Cortex of kidney (tissue), 1 donor: ENCODE measurements around the gene CHSY3.
"Not testable (repeated sequence)": the region's sequence is repeated elsewhere in the genome, so short reads cannot be mapped to it uniquely, and the experiment has no call there.

Experiments used
- DNase-seq: peaks from one replicate; lab custom pipeline; 2025; lab: John Stamatoyannopoulos, UW

CHSY3 gene

DNA sequence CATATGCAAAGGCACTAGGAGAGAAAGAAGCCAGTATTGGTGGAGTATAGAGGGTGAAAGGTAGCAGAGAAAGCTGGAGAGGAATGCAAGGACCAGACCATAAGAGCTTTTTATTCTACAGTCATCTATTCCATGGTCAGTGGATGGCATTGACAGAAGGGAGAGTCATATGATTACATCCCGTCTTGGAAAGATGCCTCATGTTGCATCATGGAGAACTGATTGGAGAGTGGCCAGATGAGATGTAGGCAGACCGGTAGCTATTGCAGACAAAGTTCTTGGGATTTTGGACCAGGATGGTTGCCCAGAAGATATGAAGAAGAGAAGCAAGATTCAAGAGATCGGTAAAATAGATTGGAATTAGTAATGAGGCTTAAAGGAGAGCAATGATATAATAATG lies 260.7 kb downstream of the CHSY3 start:
- DNase-seq = no peak

DNA sequence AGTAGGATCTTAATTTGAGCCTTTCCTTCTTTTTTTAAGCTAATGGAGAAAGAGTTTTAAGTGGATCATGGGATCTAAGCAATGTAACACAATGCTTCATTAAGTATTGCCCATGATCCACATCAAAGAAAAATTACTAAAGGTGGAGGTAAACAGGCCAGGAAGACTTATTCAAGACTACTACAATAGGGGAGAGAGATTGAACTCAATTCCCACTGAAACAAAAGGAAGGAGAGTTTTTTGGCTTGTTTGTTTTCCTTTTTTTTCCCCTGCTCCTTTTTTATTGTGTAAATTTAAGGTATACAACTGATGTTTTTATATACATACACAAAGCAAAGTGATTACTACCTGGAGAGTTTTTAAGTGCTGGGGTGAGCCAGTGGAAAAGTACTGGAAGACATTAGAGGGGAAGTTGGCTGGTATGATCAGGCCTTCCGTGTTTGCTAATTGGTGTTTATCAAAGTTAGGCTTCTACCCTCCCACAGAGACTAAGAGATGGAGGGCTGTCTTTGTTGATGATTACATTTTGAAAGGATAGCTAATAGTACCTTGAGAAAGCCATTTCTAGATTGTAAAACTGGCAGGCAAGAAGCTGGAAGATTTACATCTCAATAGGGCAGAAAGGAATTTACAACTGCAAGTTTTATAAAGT lies 262.7 kb downstream of the CHSY3 start:
- DNase-seq = no peak

DNA sequence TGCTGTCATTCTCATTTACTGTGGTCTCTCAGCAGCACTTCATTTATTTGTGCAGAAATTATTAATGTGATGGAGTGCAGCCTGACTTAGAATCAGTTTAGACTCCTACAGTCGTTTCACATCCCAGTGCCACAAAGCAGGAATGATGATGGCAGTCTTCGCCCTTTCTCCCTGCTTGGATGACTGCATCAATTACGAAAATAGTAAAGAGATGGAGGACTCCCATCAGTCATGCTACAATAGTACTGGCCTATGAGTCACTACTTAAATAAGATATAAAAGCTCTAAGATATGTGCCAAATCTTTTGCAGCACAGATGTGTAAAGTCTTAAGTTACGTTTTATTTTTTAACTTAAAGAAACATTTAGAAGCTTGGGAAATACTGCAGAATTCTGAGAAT lies 263.9 kb downstream of the CHSY3 start:
- DNase-seq = no peak

- no peak for DNase-seq
Observed at GRCh38 chr5:130171699-130172098, 267.4 kb downstream of the CHSY3 start.

DNA sequence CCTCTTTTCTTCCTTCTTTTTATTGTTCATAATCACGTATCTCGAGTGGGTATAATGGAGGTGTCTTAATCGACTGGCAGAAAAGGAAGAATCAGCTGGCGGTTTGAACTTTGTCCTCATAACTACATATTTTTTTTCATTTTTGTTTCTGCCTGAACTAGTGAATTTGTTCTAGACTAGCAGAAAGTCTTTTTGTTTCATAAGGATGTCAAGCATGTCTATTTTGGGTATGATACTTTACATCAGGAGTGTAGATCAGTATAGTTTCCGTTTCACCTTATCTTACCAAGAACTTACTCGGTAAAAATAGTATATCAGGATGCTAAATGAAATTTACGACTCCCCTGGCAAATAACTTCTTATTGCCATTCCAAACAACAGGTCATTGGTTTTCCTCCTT lies 278.9 kb downstream of the CHSY3 start:
- no peak for DNase-seq

- no peak for DNase-seq
Observed at GRCh38 chr5:130189961-130190360, 285.7 kb downstream of the CHSY3 start.

GRCh38 chr5:130198927-130199326 lies 294.7 kb downstream of the CHSY3 start:
- DNase-seq = no peak

DNA sequence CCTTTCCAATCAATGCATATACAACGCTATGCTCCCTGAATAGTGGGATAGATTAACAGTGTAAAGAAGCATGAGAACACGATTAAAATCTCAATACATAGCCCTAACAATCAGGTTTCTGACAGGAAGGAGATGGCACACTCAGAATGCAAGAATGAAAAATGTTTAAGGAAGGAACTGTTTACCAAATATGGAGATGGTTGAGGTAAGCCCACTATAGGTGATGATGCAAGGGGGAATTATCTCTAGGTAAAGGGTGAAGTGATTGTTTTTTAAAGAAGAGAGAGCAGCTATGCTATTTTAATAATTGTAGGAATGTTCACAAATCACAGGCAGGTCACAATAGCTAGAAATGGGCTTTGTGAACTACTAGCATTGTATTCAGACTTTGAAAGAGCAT lies 302.4 kb downstream of the CHSY3 start:
- no peak for DNase-seq

- DNase-seq = no peak
Observed at GRCh38 chr5:130213607-130214006, 309.3 kb downstream of the CHSY3 start.

GRCh38 chr5:130216286-130216685 lies 312.0 kb downstream of the CHSY3 start:
- DNase-seq = no peak

DNA sequence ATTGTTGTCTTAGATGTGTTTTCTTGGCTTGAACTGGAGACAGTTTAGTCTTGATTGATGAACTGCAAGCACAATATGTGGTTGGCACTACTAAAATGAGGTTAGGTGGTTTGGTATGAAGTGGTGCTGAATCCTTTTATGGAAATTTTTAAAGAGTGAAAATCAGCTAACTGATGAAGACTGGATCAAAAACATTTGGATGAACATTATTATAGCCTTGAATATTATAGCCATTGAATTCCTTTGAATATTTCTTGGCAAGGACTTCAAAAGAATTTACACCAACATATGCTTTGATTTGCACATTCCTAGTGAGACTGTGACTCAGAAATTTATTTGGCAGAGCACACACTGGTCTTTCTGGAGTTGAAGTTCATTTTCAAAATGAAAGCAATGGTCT lies 318.3 kb downstream of the CHSY3 start:
- DNase-seq = no peak

- DNase-seq = not testable (repeated sequence)
Observed at GRCh38 chr5:130226556-130226955, 322.3 kb downstream of the CHSY3 start.

DNA sequence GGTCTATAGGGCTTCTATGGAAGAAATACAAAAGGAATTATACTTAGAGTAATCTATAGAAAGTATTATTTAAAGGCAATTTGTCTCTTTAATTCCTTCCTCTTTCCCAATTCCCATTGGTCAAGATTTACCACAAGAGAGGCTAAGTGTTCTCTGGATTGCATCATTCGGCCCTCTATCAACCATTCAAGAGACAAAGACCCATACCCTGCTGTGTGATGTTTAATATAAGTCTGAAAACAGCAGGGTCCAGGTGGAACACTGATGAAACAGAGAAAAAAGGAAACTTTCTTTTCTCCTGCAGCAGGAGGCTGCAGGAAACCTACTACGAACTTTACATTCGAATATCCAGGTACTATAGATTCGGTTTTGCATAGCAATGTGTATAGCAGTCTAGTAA lies 323.4 kb downstream of the CHSY3 start:
- no peak for DNase-seq

DNA sequence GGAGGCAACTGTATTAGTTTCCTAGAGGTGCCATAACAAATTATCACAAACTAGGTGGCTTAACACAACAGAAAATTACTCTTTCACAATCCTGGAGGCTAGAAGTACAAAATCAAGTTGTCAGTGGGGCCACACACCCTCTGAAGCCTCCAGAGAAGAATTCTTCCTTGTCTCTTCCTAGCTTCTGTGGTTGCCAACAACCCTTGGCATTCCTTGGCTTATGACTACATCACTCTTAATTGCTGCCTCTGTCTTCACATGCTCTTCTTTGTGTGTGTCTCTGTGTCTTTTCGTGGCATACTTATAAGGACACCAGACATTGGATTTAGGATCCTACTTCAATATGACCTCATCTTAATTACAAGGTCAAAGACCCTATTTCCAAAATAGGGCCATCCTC lies 327.5 kb downstream of the CHSY3 start:
- DNase-seq = no peak

DNA sequence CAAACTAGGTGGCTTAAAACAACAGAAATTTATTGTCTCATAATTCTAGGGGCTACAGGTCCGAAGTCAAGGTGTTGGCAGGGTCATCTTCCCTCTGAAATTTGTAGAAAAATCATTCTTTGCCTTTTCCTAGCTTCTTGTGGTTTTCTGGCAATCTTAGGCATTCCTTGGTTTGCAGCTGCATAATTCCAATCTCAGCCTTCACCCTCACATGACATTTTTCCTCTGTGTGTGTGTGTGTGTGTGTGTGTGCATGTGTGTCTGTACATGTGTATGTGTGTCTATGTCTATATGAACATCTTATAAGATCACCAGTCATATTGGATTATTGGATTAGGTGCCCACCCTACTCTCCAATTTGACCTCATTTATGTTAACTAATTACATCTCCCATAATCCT lies 330.6 kb downstream of the CHSY3 start:
- DNase-seq = no peak
